Left renal pelvis (tissue), 4 donors: ENCODE measurements around the gene ZNF532. TPM values are rescaled to one million over a fixed set of nuclear protein-coding genes. Genes with fewer than 3 reads are reported as not detected.
"Not testable (repeated sequence)": the region's sequence is repeated elsewhere in the genome, so short reads cannot be mapped to it uniquely, and the experiment has no call there.

Source experiments
- DNase-seq, 4 donors: peaks; one replicate each; pipeline ENCODE4 v3.0.0-alpha.2; 2013; ENCODE audit warnings: low read depth in 4 of 4, low spot score in 3 of 4
- polyA plus RNA-seq, 4 donors: library from polyadenylated mRNA; unstranded; fragments of 120-200 nt; gene quantifications; one replicate each; pipeline ENCODE4 v1.2.1, GENCODE V29; 2013; ENCODE audit not compliant: insufficient read length in 4 of 4

ZNF532 gene
- polyA plus RNA-seq, 4 donors: 89.8 to 141 (median 102) TPM

DNA sequence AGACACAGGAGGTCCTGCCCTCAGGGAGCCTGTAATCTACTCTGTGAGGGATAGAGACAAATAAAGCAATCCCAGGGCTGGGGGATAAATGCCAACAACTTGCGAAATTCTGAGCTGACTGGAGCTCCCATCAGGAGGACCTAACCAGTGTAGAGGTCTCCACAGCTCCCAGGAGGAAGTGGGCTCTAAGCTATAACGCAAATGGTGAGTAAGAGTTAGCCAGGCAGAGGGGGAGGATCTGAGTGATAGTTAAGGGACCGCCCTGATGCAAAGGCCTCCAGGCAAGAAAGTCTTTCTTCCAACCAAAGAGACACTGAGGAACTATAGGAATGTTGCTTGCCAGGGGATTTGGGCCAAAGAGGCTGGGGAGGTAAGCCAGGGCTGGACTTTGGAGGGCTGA lies 16.0 kb upstream of the ZNF532 start:
- DNase-seq: no peak

DNA sequence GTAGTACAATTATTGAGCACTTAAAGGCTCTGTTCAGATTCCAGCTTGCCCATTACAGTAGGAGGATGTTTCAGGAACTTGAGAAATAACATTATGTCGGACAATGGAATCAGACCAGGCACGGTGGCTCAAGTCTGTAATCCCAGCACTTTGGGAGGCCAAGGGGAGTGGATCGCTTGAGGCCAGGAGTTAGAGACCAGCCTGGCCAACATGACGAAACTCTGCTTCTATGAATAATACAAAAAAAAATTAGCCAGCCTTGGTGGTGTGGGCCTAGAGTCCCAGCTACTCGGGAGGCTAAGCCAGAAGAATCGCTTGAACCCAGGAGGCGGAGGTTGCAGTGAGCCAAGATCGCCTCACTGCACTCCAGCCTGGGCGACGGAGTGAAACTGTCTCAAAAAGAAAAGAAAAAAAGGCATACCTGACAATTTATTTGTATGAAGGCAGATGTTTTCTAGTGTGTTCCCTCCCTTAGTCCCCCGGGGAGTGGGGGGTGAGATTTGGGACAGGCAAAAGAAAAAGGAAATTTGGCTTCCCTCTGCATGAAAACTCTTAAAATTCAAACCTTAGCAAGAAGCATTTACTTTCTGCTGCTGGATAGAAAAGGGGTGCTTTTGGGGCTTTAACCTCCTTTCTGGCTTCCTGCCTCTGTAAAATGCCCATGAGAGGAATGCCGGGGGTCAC lies 13.7 kb upstream of the ZNF532 start:
- no peak for DNase-seq

DNA sequence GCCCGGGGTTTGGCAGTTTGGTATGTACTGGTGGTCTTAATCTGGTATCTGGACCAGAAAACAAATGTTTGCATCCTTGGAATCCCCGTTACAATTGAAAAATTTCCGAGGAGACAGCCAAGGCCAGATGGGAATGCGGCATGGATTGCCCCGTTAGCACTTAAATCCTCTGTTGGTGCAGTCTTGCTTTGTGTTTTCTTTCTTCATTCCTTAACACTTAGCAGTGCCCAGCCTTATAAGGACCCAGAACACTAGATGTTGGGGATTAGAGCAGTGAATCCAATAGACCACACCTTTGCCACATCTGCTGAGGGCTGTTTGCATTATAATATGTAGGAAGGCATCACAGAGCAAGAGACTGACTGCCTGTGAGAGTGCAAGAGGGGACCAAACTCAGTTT lies 12.8 kb upstream of the ZNF532 start:
- no peak for DNase-seq

DNA sequence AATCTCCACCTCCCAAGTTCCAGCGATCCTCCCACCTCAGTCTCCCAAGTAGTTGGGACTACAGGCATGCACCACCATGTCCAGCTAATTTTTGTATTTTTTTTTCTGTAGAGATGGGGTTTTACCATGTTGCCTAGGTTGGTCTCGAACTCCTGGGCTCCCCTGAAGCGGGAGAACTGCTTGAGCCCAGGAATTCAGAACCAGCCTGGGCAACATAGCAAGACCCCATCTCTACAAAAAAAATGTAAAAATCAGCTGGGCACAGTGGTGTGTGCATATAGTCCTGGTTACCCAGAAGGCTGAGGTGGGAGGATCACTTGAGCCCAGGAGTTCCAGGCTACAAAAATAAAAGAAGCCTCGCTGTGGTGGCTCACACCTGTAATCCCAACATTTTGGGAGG lies 12.0 kb upstream of the ZNF532 start:
- no peak for DNase-seq

DNA sequence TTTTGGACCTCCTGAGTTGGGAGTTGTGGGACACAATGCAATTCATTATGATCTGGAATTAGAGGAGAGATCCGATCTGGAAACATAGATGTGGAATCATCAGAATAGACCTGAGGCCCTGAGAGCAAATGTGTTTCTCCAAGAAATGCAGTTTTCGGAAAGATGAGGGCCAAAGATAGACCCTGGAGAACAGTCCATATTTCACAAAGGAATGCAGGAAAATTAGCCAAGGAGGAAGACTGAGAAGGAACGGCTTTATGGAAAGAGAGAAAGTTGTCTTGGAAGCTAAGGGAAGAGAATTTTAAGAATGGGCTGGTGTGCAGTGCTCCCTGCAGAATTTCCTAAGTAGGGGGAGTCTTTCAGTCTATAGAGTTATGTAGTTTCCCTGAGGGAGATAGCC lies 11.1 kb upstream of the ZNF532 start:
- DNase-seq: no peak

DNA sequence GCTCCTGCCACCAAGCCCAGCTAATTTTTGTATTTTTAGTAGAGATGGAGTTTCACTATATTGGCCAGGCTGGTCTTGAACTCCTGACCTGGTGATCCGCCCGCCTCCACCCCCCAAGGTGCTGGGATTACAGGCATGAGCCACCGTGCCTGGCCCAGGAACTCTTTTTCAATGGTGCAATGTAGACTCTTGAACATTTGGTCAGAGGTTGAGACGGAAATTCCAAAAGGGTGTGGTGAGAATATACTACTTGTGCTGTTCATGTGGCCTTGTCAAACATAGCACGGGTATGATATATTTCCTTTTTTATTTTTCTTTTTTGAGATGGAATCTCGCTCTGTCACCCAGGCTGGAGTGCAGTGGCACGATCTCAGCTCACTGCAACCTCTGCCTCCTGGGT lies 9.2 kb upstream of the ZNF532 start:
- DNase-seq: not testable (repeated sequence)

DNA sequence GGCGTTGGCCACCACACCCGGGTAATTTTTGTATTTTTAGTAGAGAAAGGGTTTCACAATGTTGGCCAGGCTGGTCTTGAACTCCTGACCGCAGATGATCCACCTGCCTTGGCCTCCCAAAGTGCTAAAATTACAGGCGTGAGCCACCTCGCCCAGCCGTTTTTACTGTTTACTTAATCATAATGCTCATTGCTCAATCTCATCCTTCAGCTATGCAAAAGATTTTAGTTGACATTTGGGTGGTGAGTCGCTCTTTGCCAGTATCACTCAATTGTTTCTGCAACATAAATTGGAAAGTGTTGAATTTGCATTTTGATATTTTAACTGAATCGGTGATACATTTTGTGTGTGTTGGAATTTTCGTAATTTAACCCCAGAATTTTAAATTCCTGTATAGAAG lies 7.8 kb upstream of the ZNF532 start:
- no peak for DNase-seq

DNA sequence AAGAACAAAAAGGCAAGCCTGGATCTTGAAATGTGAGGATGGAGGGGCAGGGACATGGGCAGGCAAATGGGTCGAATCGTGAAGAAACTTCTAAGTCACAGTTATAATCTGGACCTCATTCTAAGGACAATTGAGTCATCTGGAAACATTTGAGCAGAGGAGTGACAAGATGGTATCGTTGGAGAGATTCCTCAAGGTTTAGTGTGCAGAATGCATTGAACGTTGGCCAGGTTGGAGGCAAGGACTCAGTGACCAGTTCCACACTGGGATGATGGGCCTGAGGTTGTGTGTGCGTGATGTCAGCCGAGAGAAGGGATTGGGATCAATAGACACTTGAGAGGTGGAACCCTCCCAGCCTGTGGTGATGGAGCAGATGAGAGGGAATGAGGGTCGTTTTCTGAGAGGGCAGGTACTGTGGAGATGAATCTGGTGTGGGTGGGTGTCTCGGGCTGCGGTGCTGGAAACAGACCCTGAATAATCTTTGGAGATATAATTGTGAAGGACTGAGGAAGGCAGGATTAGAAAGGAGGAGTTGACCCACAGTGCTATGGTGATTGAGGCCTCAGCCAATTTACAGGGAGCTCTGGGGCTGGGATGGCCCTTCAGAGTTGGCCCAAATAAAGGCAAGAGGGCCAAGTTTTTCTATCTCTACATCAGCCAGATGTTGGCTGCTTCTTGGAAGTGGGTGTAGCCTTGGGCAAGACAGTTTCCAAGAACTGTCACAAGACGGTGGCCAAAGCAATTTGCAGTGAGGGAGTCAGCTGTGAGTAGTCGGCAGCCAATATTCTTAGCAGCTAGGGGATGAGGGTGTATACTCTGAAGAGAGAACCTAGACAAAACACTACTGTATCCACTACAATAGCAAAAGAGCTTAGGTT lies 5.8 kb upstream of the ZNF532 start:
- DNase-seq: no peak

DNA sequence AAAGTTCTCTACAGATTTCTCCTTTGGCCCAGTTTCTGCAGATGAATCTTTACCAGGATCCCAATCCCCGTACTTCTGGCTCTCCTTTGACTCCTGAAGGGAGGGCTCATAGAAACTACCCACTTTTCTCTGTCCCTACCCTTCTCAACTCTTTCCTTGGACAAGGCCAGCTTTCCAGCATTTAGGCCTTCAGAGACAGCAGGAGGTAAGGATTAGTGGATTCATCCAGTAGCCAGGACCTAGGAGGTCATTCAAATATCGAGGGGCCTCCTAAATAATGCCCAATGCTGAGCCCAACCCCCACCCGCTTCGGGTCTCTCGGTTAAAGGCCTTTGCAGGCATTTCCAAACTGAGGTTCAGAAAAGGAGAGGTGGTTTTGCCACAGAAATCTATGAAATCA lies 4.8 kb upstream of the ZNF532 start:
- no peak for DNase-seq

DNA sequence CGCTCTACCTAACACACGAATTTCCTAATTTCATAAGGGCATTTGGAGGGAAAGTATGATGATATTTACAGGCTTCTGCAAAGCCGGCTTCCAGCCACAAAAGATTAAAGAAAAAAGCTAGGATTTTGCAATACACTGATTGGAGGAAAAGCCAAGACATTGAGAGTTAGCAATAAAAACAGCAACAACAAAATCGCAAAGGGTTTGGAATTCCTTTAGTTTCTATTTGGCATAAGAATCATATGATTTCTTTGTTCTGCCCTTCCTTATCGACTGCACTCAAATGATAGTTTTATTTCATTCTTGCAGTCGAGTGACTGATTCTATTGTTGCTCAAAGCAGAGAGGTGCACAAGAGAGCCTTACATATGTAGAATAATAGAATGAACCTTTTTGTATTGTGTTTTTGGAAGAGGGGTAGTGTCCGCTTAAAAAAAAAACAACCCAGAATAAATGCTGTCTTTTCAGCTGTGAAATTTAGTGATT lies 3.9 kb upstream of the ZNF532 start:
- no peak for DNase-seq

DNA sequence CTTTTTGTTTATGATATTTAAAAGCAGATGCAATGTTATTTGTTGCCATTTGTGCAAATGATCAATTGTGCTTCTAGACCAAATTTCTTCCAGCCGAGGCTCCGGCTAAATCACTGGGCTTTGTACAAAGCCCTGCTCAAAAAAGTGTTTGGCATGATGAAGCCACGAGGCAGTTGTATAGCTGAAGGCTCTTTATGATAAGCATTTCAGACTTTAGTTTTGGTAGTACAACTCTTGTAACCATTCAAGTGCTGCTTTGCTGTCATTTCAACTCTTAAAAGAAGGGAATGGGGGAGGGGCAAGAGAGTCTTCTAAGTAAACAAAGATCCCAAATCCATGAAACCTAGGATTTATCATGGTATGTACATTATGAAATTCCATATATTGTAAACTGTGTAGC lies 3.3 kb upstream of the ZNF532 start:
- DNase-seq: no peak

DNA sequence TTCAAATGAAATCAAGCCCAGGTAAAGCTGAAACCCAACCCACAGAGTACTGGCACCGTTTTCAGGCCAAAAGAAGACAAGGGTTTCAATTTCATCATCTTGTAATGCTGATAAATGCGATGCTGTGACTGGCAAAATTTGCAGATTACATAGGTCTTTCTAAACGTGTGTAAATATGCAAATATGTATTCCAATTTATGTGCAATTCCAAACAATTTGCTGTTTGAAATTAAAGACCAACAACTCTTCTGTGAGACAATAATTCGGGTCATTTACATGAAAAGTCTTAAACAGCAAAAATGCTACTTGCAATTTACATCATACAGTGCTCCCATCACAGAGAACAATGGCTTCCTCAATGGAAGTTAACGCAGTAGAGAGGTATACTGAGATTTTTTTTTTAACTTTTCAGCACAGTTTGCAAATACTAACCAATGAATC lies 2.8 kb upstream of the ZNF532 start:
- no peak for DNase-seq

DNA sequence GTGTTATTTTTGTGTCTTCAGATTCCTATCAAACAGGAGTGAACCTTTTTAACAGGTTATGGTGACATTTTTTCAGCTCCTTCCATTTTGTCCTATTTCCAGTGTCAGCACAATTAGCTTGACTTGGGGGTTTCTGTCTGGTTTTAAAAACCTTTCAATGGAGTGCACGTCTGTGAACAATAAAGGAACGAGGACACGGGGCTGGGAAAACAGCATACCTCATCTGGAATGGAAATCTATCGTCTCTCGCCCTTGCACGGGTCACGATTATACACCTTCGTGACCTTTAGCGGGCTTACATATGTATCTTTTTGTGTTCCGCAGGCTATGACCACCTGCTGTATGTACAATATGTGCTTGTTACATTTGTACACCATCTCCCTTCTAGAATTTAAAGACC lies 2.3 kb upstream of the ZNF532 start:
- no peak for DNase-seq

DNA sequence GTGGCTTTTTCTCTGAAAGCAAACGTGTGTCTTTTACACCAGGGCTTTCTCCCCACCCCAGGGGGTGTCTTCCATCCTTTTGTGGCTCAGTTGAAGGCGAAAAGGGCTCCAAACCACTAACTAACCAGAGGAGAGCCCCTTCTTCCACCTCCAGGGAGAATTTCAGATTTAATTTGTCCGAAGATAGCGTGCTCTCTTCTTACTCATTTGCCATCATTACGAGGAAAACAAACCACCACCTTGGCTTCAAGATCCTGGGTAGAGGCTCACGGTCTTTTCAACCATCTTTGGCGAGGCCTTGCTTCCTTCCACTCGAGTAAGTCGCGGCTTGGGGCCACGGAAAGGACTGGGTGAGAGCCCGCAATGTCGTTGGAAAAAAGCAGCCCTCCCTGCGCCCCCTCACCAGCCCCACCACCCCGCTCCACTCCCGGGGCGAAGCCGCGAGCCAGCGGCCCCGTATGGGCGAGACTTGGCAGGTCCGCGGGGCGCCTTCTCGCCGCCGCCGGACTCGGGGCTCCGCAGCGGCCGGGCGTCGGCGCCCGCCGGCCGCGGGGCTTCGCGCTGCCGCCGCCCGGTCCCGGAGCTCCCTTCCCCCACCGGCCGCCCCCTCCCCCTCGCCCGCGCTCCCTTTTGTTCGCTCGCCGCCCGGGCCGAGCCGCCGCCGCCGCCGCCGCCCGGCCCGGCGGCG lies 1.7 kb upstream of the ZNF532 start:
- no peak for DNase-seq

DNA sequence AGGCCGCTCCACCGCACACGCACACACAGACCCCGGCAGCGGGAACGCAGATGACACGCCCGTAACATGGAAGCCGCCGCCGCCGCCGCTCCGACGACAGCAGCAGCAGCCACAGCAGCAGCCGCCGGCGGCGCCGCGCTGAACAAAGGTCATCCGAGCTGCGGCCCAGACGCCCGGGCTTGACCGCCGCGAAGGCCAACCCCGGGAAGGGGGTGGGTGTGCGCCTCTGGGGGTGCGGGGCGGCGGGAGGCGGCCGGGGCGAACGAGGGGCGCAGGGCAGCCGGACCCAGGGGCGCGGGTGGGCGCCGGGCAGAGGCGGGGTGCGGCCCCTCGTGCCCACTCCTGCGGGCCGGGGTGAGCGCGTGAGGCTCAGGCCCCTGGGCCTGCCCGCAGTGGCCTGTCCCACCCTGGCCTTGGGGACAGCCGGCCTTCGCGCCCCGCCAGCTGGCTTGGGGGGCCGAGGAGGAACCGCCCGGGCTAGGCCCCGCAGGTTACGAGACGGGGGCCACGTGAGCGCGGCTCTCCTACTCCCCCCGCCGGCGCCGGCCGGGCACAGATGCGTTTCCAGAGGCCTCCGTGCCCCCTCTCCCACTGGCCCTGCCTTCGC lies 1.0 kb upstream of the ZNF532 start:
- DNase-seq: no peak

DNA sequence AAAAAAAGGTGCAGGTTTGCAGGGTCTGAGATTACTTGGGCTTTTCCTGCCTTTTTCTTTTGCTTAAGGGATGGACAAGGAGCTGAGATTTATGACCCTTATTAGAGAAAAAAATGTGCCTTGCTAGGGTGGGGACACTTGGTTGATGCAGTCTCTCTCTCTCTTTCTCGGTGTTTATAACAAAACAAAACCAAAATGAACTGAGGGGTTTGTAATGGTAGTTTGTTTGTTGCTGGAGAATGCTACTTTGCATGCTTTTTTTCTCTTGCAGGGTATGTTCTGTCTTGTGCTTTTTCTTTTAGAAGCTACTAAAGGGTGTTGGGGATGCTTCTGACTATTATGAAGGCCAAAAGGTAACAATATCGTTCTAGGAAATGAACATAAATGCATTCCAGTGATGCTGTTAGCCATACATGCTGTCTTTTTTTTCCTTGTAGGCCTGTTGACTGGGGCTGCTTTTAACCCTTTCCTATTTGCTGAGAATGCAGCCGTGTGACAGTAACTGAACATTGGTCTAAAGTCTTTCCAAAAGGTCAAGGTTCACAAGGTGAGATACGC lies 435 bp downstream of the ZNF532 start:
- DNase-seq: no peak

DNA sequence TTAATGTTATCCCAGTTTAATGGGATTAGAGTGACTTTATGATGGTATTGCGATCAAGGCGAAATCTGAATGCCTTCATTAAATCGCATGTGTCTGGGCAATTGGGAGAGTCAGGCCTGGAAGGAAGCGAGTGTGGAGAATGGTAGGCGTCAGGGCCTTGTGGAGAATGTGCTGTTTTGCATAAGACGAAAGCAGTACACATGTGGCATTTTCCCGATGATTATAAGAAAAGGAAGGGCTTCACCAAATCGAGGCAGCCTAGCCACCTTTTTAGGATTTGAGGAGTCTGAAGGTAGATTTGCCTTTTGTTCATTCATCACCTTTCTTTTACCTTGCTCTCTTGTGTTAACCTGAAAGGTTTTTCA lies 1.0 kb downstream of the ZNF532 start:
- DNase-seq: no peak

DNA sequence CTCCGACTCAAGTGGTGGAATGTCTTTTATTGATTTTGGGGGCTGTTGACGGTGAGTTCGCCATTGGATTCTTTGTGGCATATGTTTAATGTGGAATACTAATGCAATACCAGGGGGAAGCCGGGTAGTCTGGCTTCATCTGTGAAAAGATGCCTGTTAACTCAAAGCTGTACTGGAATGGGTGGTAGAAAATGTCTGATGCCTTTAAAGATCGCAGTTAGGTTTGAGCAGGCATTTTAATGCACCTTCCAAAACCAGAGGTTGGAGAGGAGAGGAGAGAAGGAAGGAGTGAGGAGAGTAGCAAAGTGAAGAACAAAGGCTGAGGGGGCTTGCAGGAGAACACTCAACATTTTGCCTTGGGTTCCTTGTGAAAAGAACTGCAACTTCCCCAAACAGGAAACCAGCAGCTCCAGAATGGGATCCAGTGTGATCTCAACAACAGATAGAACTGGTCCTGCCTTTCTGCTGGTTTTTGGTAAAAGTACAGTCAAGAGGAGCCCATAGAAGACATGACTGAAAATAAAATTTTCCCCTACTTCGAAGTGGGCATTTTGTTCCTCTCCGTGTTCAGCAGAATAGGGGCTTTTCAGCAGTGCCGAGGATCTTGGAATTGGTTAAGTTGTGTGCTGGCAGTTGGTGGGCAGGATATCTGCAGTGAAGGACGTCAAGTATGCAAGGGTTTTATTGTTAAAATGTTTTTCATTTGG lies 1.5 kb downstream of the ZNF532 start:
- no peak for DNase-seq

DNA sequence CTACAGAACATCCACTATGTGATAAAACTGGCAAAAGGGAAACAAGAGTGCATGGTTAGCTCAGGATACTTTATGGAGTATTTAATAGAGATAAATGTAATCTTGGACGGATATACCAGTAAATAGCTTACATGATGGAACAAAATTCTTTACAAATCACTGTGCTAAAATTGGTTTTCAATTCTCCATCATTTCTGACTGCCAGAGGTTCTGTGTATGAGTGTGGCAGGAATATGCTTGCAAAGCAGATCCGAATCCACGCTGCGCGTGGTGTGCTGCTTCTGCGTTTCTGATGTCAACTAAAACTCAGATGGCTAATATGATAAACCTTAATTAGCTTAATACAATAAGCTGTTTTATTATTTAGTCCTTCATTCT lies 2.1 kb downstream of the ZNF532 start:
- no peak for DNase-seq

DNA sequence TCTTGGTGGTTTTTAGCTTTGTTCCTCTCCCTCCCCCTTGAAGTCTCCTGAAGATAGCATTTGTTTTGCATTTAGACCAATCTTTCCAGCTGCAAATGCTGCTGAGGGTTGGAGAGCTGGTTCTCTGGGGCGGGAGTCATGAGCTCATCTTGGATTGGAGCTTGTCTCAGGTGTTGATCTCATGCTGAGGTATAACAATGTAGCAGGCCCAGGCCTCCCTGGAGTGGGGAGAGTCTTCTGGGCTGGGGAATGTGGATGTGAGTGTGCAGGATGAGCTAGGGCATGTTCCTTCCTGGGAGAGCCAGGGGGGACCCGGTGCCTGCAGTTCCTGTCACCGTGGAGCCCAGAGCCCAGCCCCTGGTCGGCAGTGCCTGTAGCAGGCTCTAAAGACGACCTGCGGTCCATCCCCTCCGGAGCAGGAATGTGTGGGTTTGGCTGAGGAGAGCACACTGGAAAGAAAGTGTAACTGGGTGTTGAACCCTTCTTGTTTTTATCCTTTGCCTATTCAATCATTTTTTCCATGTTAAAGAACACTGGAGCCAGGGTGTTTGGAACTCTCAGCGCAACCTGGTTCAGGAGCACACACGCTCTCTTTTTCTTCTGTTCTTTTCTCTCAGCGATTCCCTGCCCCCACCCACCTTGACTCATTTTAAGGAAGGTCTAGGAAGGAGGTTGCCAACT lies 2.7 kb downstream of the ZNF532 start:
- no peak for DNase-seq
